NB4 (cell line): ENCODE results near the gene NWD2.
"Not testable (repeated sequence)": the region's sequence is repeated elsewhere in the genome, so short reads cannot be mapped to it uniquely, and the experiment has no call there.

Experiments used
- DNase-seq: peaks from one replicate; pipeline ENCODE4 v3.0.0; 2010; ENCODE audit warnings: low read depth
- H3K4me3 ChIP-seq: one replicate; pipeline ENCODE4 v1.5.1; 2011; ENCODE audit warnings: mild to moderate bottlenecking, low read depth, low read length, moderate library complexity
- CTCF ChIP-seq: IDR thresholded peaks from one replicate; pipeline ENCODE4 v1.5.1; 2012; ENCODE audit warnings: low read depth, low read length
- MAX ChIP-seq: IDR thresholded peaks from 2 replicates; pipeline ENCODE4 v1.6.1; 2011; ENCODE audit warnings: low read depth, low read length
- MYC ChIP-seq: IDR thresholded peaks from 2 replicates; pipeline ENCODE4 v1.6.1; 2011; ENCODE audit warnings: low read depth, low read length
- POLR2A ChIP-seq: IDR thresholded peaks from 2 replicates; pipeline ENCODE4 v1.6.1; 2011; ENCODE audit warnings: mild to moderate bottlenecking; ENCODE audit not compliant: insufficient read length; ENCODE audit errors: extremely low read depth

The NWD2 gene

GRCh38 chr4:37244583-37245390 is at the start of gene NWD2:
NWD2 (plus strand) TSS chr4:37244743; CDS start chr4:37245068, 325 bp downstream.
- TF ChIP-seq MYC (no peak), MAX (no peak), POLR2A (no peak), CTCF (no peak)
- no peak for DNase-seq
- H3K4me3 ChIP-seq, result no peak within 1 kb of the TSS

- TF ChIP-seq MAX (no peak), CTCF (no peak), POLR2A (no peak), MYC (no peak)
- DNase-seq, result no peak
- H3K4me3 ChIP-seq, result no peak overlapping the region
Measured at GRCh38 chr4:37197899-37198298, 46.6 kb upstream of the NWD2 start.

GRCh38 chr4:37204740-37205139 is 39.8 kb upstream of the NWD2 start:
- not testable (repeated sequence) for DNase-seq, H3K4me3 ChIP-seq

GRCh38 chr4:37216209-37216608 is 28.3 kb upstream of the NWD2 start:
- DNase-seq, result no peak
- H3K4me3 ChIP-seq, result no peak overlapping the region
- TF ChIP-seq MYC (no peak), CTCF (no peak), MAX (no peak), POLR2A (no peak)

- DNase-seq, result no peak
- no peak overlapping the region for H3K4me3 ChIP-seq
- TF ChIP-seq MYC (no peak), CTCF (no peak), POLR2A (no peak), MAX (no peak)
Measured at GRCh38 chr4:37219242-37219641, 25.3 kb upstream of the NWD2 start.

- TF ChIP-seq POLR2A, result no peak
- TF ChIP-seq MYC, result no peak
- TF ChIP-seq CTCF, result no peak
- no peak for TF ChIP-seq MAX
- DNase-seq, result no peak
- no peak overlapping the region for H3K4me3 ChIP-seq
Measured at GRCh38 chr4:37219990-37220389, 24.6 kb upstream of the NWD2 start.
